HCT116 (cell line): ENCODE results near the gene SSTR5. TPM values are rescaled to one million over a fixed set of nuclear protein-coding genes. Genes with fewer than 3 reads are reported as not detected.

Source experiments
- ATAC-seq: fragments of 200-7000 bp; cut with Tn5 transposase; 2 replicates; pipeline ENCODE4 v1.9.1; 2020; ENCODE audit warnings: mild to moderate bottlenecking, moderate library complexity
- BruUV-seq: library from RNA; stranded (reverse); fragments of 400-500 nt; replicated peaks from 2 replicates; lab custom pipeline; 2021; lab: Mats Ljungman, UMichigan
- CTCF ChIA-PET: fragments of 300-600 bp; sonication (Branson Sonifier 250); formaldehyde crosslinking; loops from one replicate; lab custom pipeline; 2021; ENCODE audit warnings: antibody characterized with exemption; lab: Charles Lee
- POLR2A ChIA-PET: fragments of 300-600, 350-600 bp; sonication (Branson Sonifier 250); formaldehyde crosslinking; loops from one replicate; lab custom pipeline; 2021; ENCODE audit warnings: antibody characterized with exemption; lab: Charles Lee
- RAD21 ChIA-PET, 2 experiments: fragments of 300-600 bp; sonication (Branson Sonifier 250); formaldehyde crosslinking; loops; one replicate each; lab custom pipeline; 2023; ENCODE audit warnings: low total read pairs in 2 of 2; ENCODE audit not compliant: uncharacterized antibody in 2 of 2, unreplicated experiment in 2 of 2, low non-redundant PET in 1 of 2; lab: Charles Lee
- DNase-seq: peaks from one replicate; pipeline ENCODE4 v3.0.0-alpha.2; 2010; ENCODE audit warnings: low read depth, low spot score
- H2AFZ ChIP-seq: fragments of 200-600 bp; shearing (Covaris generic), sonication (generic); 2 replicates; pipeline ENCODE4 v1.6.1; 2017; ENCODE audit warnings: low read depth, mixed run types, mixed read lengths, antibody characterized with exemption, low read length; ENCODE audit not compliant: poor library complexity, severe bottlenecking
- H3K27ac ChIP-seq: 2 replicates; pipeline ENCODE4 v1.5.1; 2012; ENCODE audit warnings: low read depth, low read length
- H3K27me3 ChIP-seq: fragments of 200-600 bp; sonication (generic); 2 replicates; pipeline ENCODE4 v1.6.1; 2016; ENCODE audit warnings: mixed run types, low read length, mixed read lengths; ENCODE audit not compliant: insufficient read depth
- H3K36me3 ChIP-seq, 2 experiments: fragments of 200-500 bp in 1 of 2; fragments of 200-600 bp in 1 of 2; sonication (Bioruptor generic) in 1 of 2; sonication (generic) in 1 of 2; 2 replicates each; pipeline versions ENCODE4 v1.5.1 to v1.6.1; 2014 to 2016; ENCODE audit warnings: low read length in 2 of 2, inconsistent platforms in 1 of 2, mixed read lengths in 1 of 2, mixed run types in 1 of 2; ENCODE audit not compliant: insufficient read depth in 2 of 2, control insufficient read depth in 1 of 2
- H3K4me1 ChIP-seq, 2 experiments: fragments of 200-600 bp in 1 of 2; sonication (generic) in 1 of 2; 2 replicates each; pipeline versions ENCODE4 v1.5.1 to v1.6.1; 2012 to 2017; ENCODE audit warnings: low read length in 2 of 2, inconsistent platforms in 1 of 2, mild to moderate bottlenecking in 1 of 2, mixed read lengths in 1 of 2, mixed run types in 1 of 2, moderate library complexity in 1 of 2; ENCODE audit not compliant: insufficient read depth in 2 of 2, control insufficient read depth in 1 of 2
- H3K4me2 ChIP-seq: fragments of 200-600 bp; sonication (generic); 2 replicates; pipeline ENCODE4 v1.6.1; 2017; ENCODE audit warnings: mixed run types, low read length, mixed read lengths
- H3K4me3 ChIP-seq, 2 experiments: fragments of 200-600 bp in 1 of 2; sonication (generic) in 1 of 2; replicated peaks in 1 of 2; 2 replicates each; pipeline ENCODE4 v1.5.1; 2011 to 2016; ENCODE audit warnings: low read length in 2 of 2, control low read depth in 1 of 2, low read depth in 1 of 2, mild to moderate bottlenecking in 1 of 2, mixed read lengths in 1 of 2, mixed run types in 1 of 2
- H3K79me2 ChIP-seq: fragments of 200-600 bp; sonication (generic); 2 replicates; pipeline ENCODE4 v1.6.1; 2017; ENCODE audit warnings: mild to moderate bottlenecking, mixed run types, low read length, moderate library complexity, mixed read lengths; ENCODE audit not compliant: insufficient read depth
- H3K9ac ChIP-seq: fragments of 200-600 bp; sonication (generic); 2 replicates; pipeline ENCODE4 v1.6.1; 2016; ENCODE audit warnings: low read length, mixed read lengths
- H3K9me2 ChIP-seq: fragments of 200-600 bp; sonication (generic), shearing (Covaris generic); 2 replicates; pipeline ENCODE4 v1.6.1; 2017; ENCODE audit warnings: mixed run types, mild to moderate bottlenecking, moderate library complexity; ENCODE audit not compliant: insufficient read depth
- H3K9me3 ChIP-seq, 2 experiments: fragments of 200-500 bp in 1 of 2; fragments of 200-600 bp in 1 of 2; sonication (Bioruptor generic) in 1 of 2; sonication (generic) in 1 of 2; 2 replicates each; pipeline ENCODE4 v1.6.1; 2014 to 2017; ENCODE audit warnings: low read length in 2 of 2, mixed read lengths in 2 of 2, inconsistent platforms in 1 of 2, low read depth in 1 of 2, mild to moderate bottlenecking in 1 of 2, mixed run types in 1 of 2, moderate library complexity in 1 of 2; ENCODE audit not compliant: control insufficient read depth in 1 of 2, insufficient read depth in 1 of 2
- H4K20me1 ChIP-seq: fragments of 200-600 bp; sonication (generic), shearing (Covaris generic); 2 replicates; pipeline ENCODE4 v1.6.1; 2017; ENCODE audit warnings: mixed run types, mild to moderate bottlenecking, moderate library complexity; ENCODE audit not compliant: insufficient read depth
- ATF3 ChIP-seq: IDR thresholded peaks from 2 replicates; pipeline ENCODE4 v1.6.1; 2012
- CBX3 ChIP-seq: IDR thresholded peaks from 2 replicates; pipeline ENCODE4 v1.6.1; 2012; ENCODE audit warnings: low read depth
- CTCF ChIP-seq, 3 experiments: fragments of 200-600 bp in 1 of 3; sonication (generic) in 1 of 3; IDR thresholded peaks in 2 of 3; conservative IDR thresholded peaks in 1 of 3; 2 replicates each; pipeline ENCODE4 v1.5.1; 2012 to 2017; ENCODE audit warnings: low read depth in 2 of 3, low read length in 2 of 3, antibody characterized with exemption in 1 of 3, borderline replicate concordance in 1 of 3, control low read depth in 1 of 3, mild to moderate bottlenecking in 1 of 3, mixed read lengths in 1 of 3, mixed run types in 1 of 3, moderate library complexity in 1 of 3; ENCODE audit not compliant: insufficient read depth in 1 of 3
- EGR1 ChIP-seq: IDR thresholded peaks from 2 replicates; pipeline ENCODE4 v1.6.1; 2012; ENCODE audit warnings: low read depth
- ELF1 ChIP-seq: IDR thresholded peaks from 2 replicates; pipeline ENCODE4 v1.6.1; 2012; ENCODE audit warnings: low read depth, borderline replicate concordance
- EZH2 ChIP-seq: fragments of 200-600 bp; sonication (generic); IDR thresholded peaks from 2 replicates; pipeline ENCODE4 v1.6.1; 2017; ENCODE audit warnings: antibody characterized with exemption, mixed run types
- FOSL1 ChIP-seq: IDR thresholded peaks from 2 replicates; pipeline ENCODE4 v1.6.1; 2012; ENCODE audit warnings: low read depth
- JUND ChIP-seq: IDR thresholded peaks from 2 replicates; pipeline ENCODE4 v1.6.1; 2012
- POLR2AphosphoS5 ChIP-seq: IDR thresholded peaks from 2 replicates; pipeline ENCODE4 v1.6.1; 2011; ENCODE audit warnings: mild to moderate bottlenecking, low read depth, low read length, moderate library complexity
- RAD21 ChIP-seq: IDR thresholded peaks from 2 replicates; pipeline ENCODE4 v1.6.1; 2012; ENCODE audit warnings: low read depth, mild to moderate bottlenecking
- REST ChIP-seq: IDR thresholded peaks from 2 replicates; pipeline ENCODE4 v1.6.1; 2012; ENCODE audit warnings: low read depth
- SIN3A ChIP-seq: IDR thresholded peaks from 2 replicates; pipeline ENCODE4 v1.6.1; 2012; ENCODE audit warnings: low read depth
- SP1 ChIP-seq: IDR thresholded peaks from 2 replicates; pipeline ENCODE4 v1.6.1; 2012; ENCODE audit warnings: low read depth
- TCF7L2 ChIP-seq: IDR thresholded peaks from 2 replicates; pipeline ENCODE4 v1.7.0; 2011; ENCODE audit warnings: borderline replicate concordance, inconsistent platforms; ENCODE audit not compliant: insufficient read depth, insufficient read length; ENCODE audit errors: extremely low read depth
- YY1 ChIP-seq: IDR thresholded peaks from 2 replicates; pipeline ENCODE4 v1.6.1; 2011; ENCODE audit warnings: low read length, low read depth, moderate library complexity, mild to moderate bottlenecking; ENCODE audit not compliant: insufficient replicate concordance; ENCODE audit errors: extremely low read depth
- ZFX ChIP-seq: fragments of 450-650 bp; IDR thresholded peaks from 2 replicates; pipeline ENCODE4 v1.6.1; 2017
- ZNF274 ChIP-seq: fragments of 200-500 bp; sonication (Bioruptor generic); IDR thresholded peaks from 2 replicates; pipeline ENCODE4 v1.6.1; 2014; ENCODE audit warnings: mild to moderate bottlenecking, low read depth, low read length, inconsistent platforms
- intact Hi-C: fragments of 100-400 bp; cut with micrococcal nuclease; formaldehyde crosslinking; loops from 2 replicates; pipeline ENCODE4 v1.10.0; 2022
- total RNA-seq: library from RNA; stranded (reverse); gene quantifications from one replicate; pipeline ENCODE4 v1.2.1, GENCODE V29; 2021; ENCODE audit not compliant: unreplicated experiment

The SSTR5 gene
- total RNA-seq, 1 experiment from 2014 or later: 7.2 TPM

DNA sequence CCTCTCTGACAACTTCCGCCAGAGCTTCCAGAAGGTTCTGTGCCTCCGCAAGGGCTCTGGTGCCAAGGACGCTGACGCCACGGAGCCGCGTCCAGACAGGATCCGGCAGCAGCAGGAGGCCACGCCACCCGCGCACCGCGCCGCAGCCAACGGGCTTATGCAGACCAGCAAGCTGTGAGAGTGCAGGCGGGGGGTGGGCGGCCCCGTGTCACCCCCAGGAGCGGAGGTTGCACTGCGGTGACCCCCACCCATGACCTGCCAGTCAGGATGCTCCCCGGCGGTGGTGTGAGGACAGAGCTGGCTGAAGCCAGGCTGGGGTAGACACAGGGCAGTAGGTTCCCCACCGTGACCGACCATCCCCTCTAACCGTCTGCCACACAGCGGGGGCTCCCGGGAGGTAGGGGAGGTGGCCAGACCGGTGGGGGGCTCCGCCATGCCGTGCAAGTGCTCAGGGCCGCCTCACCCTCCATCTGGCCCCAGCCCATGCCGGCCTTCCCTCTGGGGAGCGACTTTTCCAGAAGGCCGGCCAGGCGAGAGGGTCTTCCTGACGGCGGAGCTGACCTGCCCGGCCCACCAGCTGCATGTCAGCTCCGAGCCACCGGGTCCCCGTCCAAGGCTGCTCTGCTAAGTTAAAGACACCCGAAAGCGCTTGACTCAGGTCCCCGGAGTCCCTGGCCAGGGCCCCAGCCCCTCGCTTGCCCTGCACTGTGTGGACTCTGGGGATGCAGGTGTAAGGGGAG, 7.4 kb downstream of the SSTR5 start:
- DNase-seq: no peak
- ChIA-PET POLR2A (no interaction called here), CTCF (no interaction called here), RAD21 (no interaction called here)
- Histone ChIP-seq H3K9me2 (no peaks in the 10 kb centered on the region), H3K27me3 (no peaks in the 10 kb centered on the region), H3K4me1 (peaks cover 62 to 78% of the 10 kb centered on the region in 2 experiments), H3K4me2 (no peak overlapping the region), H3K27ac (peak overlapping the region; percentile 92; the same call in 1 of the 2 replicates), H2AFZ (no peak overlapping the region), H3K36me3 (peaks cover 0 to 5% of the 10 kb centered on the region in 2 experiments; a peak in 1 of 4 replicates), H3K79me2 (peaks cover 23% of the 10 kb centered on the region), H3K4me3 (no peak overlapping the region), H3K9me3 (peaks cover 0 to 4% of the 10 kb centered on the region in 2 experiments; a peak in 1 of 4 replicates), H4K20me1 (no peaks in the 10 kb centered on the region), H3K9ac (no peak overlapping the region)
- ATAC-seq: no peak
- TF ChIP-seq FOSL1 (no peak), ZFX (no peak), REST (no peak), YY1 (no peak), TCF7L2 (no peak), ZNF274 (no peak), POLR2AphosphoS5 (no peak), SP1 (no peak), JUND (no peak), EZH2 (no peak), RAD21 (no peak), ATF3 (no peak), SIN3A (no peak), ELF1 (no peak), CBX3 (no peak), EGR1 (no peak), CTCF (IDR thresholded peaks at IDR 0.05 in 2 of 3, conservative IDR thresholded peaks at IDR 0.05 in 1 of 3; ENCODE audit: borderline replicate concordance in 1 of 3, insufficient read depth in 1 of 3, low read depth in 2 of 3, low read length in 2 of 3) (no peak)
- intact Hi-C loops: no loop called here
- no TSS peak for BruUV-seq
